ENCODE data around the gene LAD1.

LAD1 gene

DNA sequence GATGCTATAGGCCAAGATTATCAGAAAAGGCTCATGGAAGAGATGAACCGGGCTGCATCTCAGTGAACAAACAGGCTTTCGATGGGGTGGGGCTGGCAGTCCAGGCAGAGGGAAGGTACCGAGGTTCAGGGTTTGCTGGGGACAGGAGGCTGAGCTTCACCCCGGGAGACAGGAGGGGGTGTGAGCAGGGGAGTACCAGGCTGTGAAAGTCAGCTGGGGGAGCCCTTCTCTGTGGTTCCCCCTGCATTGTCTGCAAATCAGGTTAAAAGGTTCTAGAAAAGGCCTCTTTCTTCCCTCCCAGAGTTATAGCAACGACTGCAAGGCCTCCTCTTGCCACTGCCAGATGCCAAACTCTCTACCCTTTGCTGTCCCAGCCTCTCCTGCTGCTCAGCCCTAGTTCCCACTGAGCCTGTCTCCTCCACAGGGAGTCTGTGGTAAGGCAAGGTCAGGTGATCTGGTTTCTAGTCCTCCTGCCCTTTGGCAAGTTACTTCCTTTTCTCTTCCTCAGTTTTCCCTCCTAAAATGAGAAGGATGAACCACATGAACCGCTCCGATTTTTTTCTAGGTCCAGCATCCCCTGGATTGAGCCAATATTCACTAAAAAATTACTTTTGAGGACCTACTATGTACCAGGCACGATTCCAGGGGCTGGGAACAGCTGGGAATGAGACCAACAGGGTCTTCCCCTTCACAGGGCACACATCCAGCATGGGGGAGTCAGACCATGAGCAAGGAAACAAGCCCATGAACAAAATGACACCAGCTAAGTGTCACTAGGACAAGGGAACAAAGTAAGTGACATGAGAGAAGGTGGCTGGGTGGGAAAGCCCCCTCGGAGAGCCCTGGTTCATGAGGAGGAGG lies 7.2 kb downstream of the LAD1 start:
- no peak for DNase-seq (ENCODE audit: low read depth in 2 of 2)

DNA sequence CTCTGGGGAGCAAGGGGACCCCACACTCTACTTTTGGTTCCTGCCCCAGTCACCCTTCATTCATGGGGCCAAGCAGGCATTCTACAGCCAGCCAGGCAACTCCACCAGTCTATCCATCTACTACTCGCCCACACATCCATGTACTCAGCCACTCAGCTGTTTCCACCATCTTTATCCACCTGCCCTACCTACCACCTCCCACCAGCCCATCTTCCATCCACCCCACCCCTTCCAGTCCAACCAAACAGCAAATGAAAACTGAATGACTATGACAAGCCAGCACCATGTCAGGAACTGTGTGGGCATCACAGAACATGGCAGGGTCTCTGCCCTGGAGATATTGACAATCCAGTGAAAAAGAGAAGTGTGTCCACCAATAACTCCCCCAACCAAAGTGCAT lies 7.9 kb downstream of the LAD1 start:
- DNase-seq (ENCODE audit: low read depth in 2 of 2) = no peak

DNA sequence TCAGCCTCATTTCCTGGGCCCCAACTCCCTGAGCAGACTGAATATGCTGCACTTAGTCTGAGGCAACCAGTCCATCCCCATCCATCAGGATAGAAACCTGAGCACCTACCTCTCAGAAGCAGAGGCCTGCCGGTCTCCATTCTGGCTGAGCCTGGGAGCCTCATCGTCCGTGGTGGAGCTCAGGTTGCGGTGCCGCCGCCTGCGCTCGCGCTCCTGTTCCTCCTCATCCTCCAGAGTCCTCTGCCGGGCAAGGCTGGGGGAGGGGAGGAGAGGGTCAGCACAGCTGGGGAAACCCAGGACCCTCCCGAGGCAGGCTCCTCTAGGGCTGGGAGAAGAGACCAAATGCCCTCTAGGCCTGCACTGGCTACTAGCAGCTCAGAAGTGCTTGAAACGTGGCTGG lies 10.1 kb downstream of the LAD1 start:
- no peak for DNase-seq (ENCODE audit: low read depth in 2 of 2)

DNA sequence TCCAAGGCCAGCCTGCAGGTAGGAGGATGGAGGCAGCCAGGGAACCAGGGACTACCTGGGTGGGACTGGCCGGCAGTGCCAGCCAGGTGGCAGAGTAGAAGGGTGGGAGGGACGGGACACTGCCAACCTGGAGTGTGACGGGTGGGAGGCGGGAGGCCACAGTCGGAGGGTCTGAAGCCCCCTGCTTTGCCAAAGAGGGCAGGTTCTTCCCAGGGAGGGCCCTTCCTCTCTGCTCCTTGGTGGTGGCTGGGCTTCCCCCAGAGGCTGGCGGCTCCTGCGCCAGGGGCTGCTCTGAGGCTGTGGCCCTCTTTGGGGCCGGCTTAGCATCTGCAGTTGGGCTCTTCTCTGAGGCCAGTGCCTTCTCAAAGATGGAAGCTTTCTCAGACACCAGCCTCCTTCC lies 12.9 kb downstream of the LAD1 start:
- DNase-seq (ENCODE audit: low read depth in 2 of 2) = no peak

DNA sequence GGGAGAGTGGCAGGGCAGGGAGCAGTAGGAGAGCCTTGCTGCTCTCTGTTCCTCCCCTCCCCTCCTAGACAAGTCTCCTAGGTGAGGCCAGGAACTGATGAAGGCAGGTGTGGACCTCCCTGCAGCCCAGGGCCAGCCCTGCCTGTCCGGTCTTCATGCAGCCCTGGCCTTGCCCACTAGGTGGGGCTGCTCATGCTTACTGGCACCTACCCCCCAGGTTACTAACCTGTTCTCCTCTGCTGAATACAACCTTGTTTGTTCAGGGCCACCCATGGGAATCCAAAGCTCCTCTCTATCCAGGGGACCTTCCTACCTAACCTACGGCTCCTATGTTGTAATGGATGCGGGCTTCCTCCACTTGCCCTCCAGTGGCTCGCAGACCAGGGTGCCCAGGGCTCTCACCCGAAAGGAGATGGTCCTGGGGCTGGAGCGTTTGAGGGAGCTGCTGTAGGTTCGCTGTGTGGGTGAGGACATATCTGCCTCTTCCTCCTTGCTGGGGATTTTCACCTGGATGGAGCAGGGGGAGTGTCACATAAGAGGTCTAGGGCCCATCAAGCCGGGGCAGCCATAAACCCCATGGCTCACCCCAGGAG lies 13.7 kb downstream of the LAD1 start:
- no peak for DNase-seq (ENCODE audit: low read depth in 2 of 2)

DNA sequence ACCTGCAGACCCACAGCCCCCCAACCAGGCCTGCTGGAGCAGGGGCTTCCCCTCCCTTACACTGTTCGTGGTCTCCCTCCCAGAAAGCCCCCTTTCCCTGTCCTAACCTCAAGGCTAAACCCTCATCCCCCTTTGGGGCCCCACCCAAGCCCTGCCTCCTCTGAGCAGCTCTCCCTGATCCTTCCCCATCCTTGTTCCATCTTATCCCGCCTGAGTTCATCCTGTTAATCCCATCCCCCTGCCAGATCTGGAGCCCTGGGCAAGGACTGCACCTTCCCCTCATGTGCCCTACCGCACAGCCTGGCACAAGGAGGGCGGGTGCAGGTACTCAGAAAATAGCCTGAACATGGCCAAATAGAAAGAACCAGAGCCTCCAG lies 14.7 kb downstream of the LAD1 start:
- no peak for DNase-seq (ENCODE audit: low read depth in 2 of 2)

DNA sequence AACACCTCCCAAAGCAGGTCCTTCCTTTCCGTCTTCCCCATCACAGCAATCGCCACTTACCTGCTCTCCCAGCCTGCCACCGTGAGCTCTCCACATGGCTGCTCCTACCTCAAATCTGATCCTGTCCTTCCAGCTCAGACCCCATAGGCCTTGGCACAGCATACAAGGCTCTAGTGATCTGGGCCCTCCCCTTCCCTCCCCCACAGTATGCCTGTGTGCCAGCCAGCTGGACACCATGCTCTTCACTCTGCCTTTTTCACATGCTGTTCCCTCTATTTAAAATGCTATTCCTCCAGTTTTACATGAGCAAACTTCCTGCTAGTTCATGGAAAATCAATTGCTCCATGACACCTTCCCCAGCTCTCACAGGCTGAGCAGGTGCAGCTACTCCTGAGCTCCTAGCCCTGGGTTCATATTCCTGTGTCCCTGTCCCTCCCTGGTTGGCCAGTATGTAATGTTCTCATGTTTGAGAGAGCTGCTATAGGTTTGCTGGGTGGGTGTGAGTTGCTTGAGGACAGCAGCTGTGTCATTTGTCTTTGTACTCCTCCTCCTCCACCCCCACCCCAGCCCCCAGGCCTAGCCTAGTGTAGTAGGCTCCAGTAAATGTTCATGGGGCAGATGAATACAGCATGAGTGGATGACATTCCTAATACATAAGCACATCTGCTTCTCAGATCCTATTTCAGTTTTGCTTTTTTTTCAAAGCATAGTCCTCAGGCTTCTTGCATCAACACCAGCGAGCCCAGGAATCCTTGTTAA lies 15.3 kb downstream of the LAD1 start:
- no peak for DNase-seq (ENCODE audit: low read depth in 2 of 2)

DNA sequence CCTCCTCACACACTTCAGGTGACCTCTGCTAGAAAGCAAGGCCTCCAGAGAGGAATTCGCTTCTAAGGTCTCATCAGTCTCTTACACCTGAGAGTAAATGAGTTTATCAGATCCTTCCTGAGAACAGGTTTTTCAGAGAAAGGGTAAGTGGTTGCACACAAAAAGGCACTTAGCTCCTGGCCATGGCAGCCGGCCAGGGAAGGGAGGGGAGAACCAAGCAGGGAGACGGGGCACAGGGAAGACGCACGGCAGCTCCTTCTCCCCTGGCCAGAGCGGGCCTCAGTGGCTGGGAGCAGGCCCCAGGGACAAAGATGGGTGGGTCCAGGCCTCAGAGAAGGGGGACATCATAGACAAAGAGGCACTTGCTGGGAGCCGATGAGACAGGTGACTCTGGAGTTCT lies 18.0 kb downstream of the LAD1 start:
- no peak for DNase-seq (ENCODE audit: low read depth in 2 of 2)

DNA sequence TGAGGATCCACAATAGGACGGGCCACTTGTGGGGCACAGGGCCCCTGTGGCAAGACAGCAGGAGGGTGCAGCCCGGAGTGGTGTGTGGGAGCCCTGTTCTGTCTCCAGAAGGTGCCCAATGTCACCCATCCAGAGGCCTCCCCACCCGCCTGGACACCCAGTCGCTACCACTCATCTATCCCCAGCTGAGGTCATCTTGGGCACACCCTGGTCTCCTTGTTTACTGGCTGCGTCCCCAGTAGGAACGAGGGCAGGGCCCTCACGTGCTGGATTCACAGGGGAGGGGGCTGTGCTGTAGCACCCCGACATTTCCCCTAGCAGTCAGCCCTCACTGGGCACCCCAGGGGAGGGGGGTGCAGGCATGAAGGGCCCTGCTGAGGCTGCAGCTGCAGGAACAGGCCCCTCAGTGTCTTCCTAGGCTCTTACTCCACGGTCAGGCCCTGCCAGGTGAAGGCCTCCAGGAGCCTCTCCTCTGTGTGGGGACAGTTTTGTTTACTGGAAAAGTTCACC lies 19.3 kb downstream of the LAD1 start:
- no peak for DNase-seq (ENCODE audit: low read depth in 2 of 2)

DNA sequence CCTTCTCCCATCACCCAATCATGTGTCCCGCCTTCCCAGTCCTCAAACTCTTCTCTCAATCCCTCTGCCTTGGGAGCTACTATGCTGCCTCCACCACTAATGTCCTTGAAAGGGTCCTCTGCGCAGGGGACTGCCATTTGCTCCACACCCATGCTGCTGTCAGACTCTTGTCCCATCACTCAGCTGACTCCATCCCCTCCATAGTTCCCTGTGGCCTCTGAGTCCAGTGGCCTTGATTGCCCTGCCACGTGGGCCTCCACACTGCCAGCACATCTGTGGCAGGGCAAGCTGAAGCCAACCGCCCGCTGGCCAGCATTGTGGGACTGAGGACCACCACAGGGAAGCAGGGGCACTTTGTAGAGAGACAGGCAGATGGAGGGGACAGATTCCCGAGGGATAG lies 20.3 kb downstream of the LAD1 start:
- DNase-seq (ENCODE audit: low read depth in 2 of 2) = no peak

DNA sequence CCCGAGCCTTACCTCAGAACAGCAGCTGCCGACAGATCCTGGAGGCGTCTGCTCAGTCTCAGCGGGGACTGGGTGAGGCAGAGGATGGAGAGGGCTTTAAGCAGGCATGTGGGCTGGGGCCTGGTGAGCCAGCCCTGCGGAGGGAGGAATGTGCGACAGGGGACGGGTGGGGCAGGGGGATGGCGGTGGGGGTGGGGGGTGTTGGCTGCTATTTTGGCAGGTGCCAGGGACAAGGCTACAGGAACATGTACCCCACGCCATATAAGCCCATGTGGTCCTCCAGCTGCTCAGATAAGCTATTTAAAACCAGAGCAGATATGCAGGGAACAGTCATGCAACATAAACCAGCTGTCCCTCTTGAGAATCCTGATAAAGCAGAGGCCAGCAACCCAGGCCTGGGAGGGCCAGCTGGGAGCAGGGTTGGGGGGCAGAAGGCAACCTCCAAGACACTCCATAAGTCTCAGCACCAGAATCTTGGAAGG lies 21.5 kb downstream of the LAD1 start, which contains the start of gene TNNT2:
TSS of gene TNNT2 (minus strand) at position 70 of the 482 bp plus-strand sequence. CDS start 4,426 bp downstream, outside the sequence.
- no peak for DNase-seq (ENCODE audit: low read depth in 2 of 2)

DNA sequence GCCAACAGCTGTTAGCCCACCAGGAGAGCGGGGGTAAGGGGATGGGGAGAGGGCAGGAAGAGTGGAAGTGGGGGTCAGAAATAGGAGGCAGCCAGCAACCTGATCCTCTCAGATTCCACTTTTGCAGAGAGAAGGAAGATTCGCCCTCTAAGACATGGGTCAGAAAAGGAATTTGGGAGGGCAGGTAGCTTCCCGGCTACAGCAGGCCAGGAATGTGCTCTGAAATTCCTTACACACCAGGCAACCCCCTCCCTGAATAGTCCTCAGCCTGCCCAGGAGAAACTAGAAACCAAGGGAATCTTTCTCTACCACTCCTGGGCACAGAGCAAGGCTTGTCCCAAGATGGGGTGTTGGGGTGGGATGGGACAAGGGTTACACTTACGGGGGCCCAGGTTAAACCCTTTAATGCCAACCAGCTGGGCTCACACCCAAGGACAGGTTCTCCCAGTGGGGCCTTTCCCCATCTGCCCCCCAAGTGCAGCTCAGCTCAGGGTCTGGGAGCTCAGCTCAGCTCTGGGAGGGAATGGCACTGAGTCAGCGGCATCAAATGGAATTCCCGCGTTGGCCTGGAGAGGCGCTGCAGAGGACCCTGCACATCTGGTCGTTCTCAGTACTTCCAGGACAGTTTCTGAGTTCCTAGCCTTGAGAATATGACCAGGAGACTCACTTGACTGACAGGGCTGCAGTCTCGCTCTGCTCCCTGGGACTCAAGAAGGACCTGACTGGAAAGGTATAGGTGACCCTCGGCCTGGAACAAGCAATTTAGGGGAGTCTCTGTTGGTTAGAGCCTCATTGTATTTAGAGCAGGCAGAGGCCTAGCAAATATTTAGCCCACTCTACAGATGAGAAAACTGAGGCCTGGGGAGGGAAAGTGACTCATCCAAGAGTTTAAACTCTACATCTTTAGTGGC lies 22.4 kb downstream of the LAD1 start:
- DNase-seq (ENCODE audit: low read depth in 2 of 2) = no peak

DNA sequence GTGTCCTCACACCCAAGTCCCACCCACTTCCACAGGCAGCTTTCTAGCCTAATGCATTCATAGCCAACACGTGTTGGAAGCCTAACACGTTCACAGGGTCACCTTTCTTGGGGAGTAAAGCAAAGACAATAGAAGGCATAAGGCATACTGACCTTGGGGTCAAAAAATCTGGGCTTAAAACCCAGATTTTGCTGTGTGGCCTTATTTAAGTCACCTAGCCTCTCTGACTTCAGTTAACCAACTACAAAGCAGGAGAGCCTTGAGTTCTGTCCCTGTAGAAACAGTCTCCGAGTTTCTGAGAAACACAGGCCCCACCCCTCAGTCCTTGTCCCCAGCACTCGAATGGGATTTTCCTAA lies 23.0 kb downstream of the LAD1 start:
- DNase-seq (ENCODE audit: low read depth in 2 of 2) = no peak

DNA sequence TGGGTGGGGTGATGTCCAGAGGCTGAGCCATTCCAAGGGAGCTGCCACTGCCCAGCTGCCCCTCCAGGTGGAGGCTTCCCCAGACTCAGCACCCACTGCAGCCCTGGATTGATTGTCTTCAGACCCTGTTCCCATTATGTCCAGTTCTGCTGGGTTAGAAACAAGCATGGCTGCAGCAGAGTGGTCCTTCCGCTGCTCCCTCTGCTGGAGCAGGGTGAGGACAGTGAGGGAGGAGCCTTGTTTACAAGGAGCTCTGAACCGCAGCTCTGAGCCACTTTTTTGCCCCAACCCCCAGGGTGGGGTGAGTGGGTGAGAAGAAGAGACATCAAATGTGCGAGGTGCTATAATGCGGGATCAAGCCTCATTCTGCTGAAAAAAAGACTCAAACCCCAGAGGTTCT lies 24.0 kb downstream of the LAD1 start:
- no peak for DNase-seq (ENCODE audit: low read depth in 2 of 2)

DNA sequence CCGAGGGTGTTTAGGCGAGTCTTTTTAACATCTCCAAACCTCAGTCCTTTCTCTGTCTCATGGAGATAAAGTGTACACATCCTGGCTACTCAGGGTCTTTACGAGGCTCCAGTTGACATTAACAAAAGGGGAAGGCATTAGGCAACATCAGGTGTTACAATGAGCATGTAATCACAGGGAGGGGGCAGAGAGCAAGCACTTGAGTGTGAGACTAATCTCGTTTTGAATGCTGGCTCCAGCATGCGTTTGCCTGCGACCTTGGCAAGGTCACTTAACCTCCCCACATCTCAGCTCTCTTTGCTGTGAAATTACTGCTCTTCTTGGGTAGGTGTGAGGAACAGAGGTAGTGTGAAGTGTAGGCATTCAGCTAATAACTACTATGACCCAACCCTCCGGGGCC lies 24.8 kb downstream of the LAD1 start:
- DNase-seq (ENCODE audit: low read depth in 2 of 2) = no peak

DNA sequence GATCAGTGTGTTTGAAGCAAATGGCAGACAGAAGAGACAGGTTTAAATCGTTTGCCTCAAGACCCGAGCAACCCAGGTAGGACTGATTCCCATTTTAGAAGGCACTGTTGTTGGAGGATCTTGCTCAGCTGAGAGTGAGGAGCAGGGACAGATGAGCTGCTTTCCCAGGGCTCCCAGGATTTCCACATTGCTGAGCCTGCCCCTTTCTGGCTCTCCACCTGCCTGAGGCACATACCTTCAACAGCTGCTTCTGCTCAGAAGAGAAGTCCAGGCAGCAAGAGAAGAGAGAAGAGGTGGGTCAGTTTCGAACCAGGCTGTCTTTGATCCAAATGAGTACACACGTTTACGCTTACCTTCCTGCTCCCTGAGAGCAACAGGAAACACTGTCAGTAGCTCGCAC lies 27.3 kb downstream of the LAD1 start:
- DNase-seq (ENCODE audit: low read depth in 2 of 2) = no peak

DNA sequence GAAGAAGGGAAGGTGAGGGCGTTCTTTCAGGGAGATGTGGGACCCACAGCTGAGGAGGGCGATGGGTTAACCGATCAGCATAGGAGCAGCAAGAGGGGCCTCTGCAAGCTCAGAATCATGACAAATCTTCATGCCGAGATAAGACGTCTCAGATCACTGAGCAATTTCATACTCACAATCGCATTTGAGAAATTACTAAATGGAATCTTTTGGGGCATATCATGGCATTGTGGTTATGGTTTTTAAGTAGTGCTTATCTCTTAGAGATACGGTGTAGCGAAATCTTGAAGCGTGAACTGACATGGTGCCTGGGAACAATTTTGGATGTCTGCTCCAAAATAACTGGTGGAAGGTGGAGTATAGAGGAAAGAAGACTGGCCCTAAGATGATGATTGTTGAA lies 27.8 kb downstream of the LAD1 start:
- no peak for DNase-seq (ENCODE audit: low read depth in 2 of 2)

DNA sequence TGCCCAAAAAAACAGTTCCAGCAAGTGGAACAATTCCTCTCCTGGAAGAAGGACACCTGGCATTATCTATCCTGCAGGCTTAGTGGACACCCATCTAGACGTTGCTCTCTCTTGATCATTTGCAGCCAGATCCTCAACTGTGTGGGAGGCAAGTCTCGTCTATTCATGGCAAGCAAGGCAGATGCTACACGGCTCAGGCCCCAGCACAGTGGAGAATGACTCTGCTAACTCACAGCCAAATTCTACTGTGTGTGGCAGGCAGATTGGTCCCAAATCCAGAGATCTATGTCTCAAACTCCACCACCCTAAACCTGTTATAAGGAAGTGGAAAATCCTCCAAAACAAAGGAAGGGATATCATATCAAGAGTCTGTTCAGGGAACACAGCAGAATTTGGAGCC lies 28.6 kb downstream of the LAD1 start:
- no peak for DNase-seq (ENCODE audit: low read depth in 2 of 2)

DNA sequence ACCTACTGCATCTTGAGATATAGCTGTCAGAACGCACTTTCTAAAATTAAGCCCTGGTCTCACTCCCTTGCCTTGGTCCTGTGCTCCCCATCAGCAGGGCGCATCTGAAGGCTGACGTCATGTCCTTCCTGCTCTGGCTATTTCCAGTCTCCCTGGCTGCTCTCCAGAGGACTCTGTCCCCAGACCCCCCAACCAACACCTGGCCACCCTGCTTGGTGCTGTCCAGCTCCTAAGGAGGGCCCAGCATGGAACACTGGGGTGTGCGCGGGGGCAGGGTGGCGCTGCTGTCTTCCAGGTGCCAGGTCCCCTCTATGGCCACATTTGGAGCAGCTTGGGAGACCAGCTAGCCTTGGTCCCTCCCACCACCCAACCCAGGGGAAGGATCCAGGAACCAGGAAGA lies 29.9 kb downstream of the LAD1 start:
- no peak for DNase-seq (ENCODE audit: low read depth in 2 of 2)

DNA sequence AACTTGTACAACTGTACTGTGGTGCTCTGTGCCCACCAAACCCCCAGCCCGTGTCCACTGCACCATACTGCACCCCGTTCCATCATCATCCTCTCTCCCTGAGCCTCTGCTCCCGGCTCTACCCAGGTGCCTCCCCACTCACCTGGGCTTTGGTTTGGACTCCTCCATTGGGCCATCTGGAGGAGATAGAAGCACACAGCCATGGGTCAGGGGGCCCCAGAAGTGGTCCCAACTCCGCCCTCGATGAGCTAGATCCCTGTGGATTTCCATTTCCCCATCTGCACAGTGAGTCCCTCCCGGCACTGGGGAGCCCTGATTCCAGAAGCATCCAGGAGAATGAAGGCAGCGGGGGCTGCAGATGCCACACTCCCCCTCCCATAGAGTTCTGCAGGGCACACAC lies 32.4 kb downstream of the LAD1 start:
- DNase-seq (ENCODE audit: low read depth in 2 of 2) = no peak

DNA sequence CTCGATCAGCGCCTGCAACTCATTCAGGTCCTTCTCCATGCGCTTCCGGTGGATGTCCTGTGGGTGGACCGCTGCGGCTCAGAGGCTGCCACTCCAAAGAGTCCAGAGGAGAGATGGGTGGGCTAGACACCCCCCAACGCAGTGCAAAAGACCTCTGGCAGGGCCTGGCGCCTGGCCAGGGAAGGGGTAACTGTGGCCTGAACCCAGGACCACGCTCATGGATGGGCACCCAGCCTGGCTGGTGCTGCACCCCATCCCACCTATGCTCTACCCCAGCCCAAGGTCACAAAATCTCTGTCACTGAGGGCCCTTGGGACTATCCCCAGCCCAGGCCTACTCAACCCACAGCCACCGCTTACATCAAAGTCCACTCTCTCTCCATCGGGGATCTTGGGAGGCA lies 33.9 kb downstream of the LAD1 start:
- no peak for DNase-seq (ENCODE audit: low read depth in 2 of 2)

DNA sequence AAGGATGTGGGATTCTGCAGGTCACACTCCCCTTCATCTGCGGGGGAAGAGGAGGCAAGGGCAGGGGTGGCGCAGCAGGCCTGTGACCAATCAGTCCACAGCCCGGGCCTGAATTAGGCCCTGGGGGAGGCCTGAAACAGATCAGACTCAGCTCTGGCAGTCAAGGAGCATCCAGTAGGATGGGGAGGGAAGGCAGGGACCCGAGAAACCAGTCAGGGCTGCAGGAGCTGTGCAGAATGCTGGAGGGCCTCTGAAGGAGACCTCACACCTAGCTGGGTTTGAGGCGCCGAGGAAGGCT lies 34.4 kb downstream of the LAD1 start:
- DNase-seq (ENCODE audit: low read depth in 2 of 2) = no peak

All from stimulated activated CD8-positive, alpha-beta memory T cell treated with anti-CD3 and anti-CD28 coated beads, Interleukin-7, amount 100 ng/mL, for 1 hour (primary cell).